Measurements from ENCODE around the gene SLC9A9.

DNA sequence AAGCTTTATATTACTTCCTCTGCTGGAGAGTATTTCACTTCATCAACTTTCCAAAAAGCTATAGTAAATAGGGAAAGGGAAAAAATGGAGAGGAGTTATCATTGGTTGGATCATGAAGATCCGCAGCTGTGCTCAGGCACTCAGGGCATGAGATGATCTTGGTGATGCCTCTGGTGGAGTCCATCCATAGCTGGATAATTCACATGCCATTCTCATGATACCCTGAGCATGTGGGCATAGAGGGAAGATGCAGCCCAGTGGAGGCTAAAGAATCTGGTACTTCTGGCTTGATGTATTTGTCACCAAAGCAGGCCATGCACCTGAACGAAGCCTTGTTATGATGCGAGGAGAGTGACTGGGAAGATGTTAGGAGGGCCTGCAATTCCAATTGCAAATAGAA lies 578.5 kb downstream of the SLC9A9 start:
- TF ChIP-seq POLR2A (IDR thresholded peaks at IDR 0.05; ENCODE audit: low read length) (no peak), GATA1 (IDR thresholded peaks at IDR 0.05; ENCODE audit: low read depth, low read length) (no peak)
